ENCODE data around the gene RAPGEF4. TPM values are rescaled to one million over a fixed set of nuclear protein-coding genes. Genes with fewer than 3 reads are reported as not detected.

RAPGEF4 gene
- total RNA-seq, 4 donors from 2014 or later: 3.6 to 12.0 (median 6.7) TPM

DNA sequence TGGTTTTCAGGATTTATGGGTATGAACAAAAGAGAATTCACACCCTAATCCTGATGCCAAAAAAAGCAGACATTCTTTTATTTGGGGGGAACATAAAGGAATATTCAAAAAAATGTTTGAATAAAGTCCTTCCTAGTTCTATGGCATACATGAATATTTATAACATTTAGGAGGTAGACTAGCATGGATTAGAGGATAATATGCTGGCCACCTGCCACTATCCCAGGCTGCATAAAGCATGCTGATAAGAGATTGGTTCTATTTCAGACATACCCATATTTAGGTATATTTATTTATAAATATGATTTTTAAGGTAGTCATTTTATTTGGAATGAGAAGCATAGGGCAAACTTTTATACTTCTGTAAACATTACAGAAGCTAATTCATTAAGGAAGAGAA is 305.1 kb downstream of the RAPGEF4 start:
- Histone ChIP-seq H3K27me3 (no peaks in the 10 kb centered on the region), H3K4me3 (no peak overlapping the region), H3K9me3 (no peaks in the 10 kb centered on the region), H3K27ac (no peak overlapping the region), H3K36me3 (no peaks in the 10 kb centered on the region), H3K4me1 (no peaks in the 10 kb centered on the region)
- DNase-seq (ENCODE audit: low spot score in 2 of 2): no peak
- TF ChIP-seq POLR2A (IDR thresholded peaks at IDR 0.05): no peak
- TF ChIP-seq, protein P1, sequence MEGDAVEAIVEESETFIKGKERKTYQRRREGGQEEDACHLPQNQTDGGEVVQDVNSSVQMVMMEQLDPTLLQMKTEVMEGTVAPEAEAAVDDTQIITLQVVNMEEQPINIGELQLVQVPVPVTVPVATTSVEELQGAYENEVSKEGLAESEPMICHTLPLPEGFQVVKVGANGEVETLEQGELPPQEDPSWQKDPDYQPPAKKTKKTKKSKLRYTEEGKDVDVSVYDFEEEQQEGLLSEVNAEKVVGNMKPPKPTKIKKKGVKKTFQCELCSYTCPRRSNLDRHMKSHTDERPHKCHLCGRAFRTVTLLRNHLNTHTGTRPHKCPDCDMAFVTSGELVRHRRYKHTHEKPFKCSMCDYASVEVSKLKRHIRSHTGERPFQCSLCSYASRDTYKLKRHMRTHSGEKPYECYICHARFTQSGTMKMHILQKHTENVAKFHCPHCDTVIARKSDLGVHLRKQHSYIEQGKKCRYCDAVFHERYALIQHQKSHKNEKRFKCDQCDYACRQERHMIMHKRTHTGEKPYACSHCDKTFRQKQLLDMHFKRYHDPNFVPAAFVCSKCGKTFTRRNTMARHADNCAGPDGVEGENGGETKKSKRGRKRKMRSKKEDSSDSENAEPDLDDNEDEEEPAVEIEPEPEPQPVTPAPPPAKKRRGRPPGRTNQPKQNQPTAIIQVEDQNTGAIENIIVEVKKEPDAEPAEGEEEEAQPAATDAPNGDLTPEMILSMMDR (IDR thresholded peaks at IDR 0.05): no peak
- no peak for TF ChIP-seq EP300 (IDR thresholded peaks at IDR 0.05)

DNA sequence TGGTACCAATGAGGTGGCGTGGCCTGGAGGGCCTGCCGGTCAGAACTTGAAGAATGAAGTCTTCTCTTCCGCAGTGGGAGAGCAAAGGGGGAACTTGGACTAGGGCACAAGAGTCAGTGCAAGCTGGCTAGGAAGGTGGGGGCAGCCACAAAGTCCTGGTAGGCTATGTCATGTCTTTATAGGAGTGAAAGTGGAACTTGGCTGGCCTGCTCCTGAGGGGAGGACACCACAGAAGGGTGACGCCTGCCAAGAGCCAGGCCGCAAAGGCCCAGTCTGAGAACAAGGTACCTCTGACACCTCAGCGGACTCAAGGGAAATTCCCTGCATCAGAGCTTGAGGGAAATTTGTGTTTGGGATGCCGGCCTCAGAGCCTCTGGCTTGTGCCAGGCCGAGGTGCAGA is 307.8 kb downstream of the RAPGEF4 start:
- no peaks in the 10 kb centered on the region for H3K9me3 ChIP-seq
- peaks cover 0 to 5% (median 1%) of the 10 kb centered on the region in 4 donors for H3K4me1 ChIP-seq
- 85 to 91% methylated on average over 8 of the region's 8 CpGs for WGBS, 2 donors
- no peak for DNase-seq (ENCODE audit: low spot score in 2 of 2)
- H3K4me3 ChIP-seq: no peak overlapping the region
- H3K27me3 ChIP-seq: no peaks in the 10 kb centered on the region
- peak in 1 of 2 donors; percentile 12 for TF ChIP-seq EP300 (IDR thresholded peaks at IDR 0.05)
- TF ChIP-seq, protein P1 (IDR thresholded peaks at IDR 0.05): no peak
- H3K36me3 ChIP-seq: no peaks in the 10 kb centered on the region
- H3K27ac ChIP-seq: no peak overlapping the region

DNA sequence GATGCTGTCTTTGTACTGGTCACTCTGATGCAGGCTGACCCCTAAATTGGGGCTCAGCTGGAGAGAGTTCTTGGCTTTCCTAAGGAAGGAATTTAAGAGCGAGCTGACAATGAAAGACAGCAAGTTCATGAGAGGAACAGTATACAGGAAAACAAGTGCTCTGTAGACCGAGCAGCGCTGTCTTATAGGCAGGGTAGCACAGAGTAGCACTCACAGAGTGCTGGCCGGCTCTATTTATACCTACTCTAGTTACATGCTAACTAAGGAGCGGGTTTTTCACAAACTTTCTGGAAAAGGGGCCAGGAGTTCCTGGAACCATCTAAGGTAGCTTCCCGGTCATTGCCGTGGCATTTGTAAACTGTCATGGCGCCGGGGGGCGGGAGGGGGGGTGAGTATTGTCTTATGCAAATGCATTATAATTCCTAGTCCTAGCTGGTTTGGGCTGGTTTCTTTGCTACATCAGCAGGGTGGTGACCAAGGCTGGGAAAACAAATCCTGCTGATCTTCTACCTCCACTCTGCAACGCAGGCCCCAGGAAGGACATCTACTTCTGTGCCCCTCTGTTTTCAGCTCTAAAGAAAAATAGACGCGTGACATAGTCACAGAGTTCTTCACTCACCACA is 308.4 kb downstream of the RAPGEF4 start:
- no peak for DNase-seq (ENCODE audit: low spot score in 2 of 2)
- TF ChIP-seq POLR2A (IDR thresholded peaks at IDR 0.05): no peak
- TF ChIP-seq, protein P1 (IDR thresholded peaks at IDR 0.05): no peak
- no peak overlapping the region for H3K4me3 ChIP-seq
- no peaks in the 10 kb centered on the region for H3K36me3 ChIP-seq
- no peaks in the 10 kb centered on the region for H3K27me3 ChIP-seq
- peaks cover 0 to 7% (median 3%) of the 10 kb centered on the region in 4 donors for H3K4me1 ChIP-seq
- 95 to 96% methylated on average over 8 to 13 of the region's 13 CpGs for WGBS, 2 donors
- H3K9me3 ChIP-seq: no peaks in the 10 kb centered on the region
- H3K27ac ChIP-seq: no peak overlapping the region

DNA sequence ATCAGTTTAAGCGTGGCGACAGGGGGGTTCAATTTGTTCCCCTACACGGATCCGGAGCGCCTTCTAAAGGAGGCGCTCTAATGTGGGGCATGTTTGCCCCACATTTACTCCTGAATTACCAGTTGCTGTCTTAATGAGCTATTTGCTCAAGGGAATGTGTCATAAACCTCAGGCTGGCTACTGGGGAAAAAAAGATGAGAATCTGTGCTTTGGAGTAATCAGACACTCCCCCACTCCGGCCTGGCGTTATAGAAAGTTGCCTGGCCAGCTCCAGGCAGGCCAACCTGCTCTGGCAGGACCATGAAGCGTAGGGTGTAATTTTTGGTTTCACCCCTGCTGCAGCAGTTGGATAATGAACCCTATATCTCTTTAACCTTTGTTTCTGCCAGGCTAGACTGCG is 309.0 kb downstream of the RAPGEF4 start:
- Histone ChIP-seq H3K4me1 (peaks cover 0 to 13% (median 4%) of the 10 kb centered on the region in 4 donors), H3K9me3 (no peaks in the 10 kb centered on the region), H3K27ac (no peak overlapping the region), H3K36me3 (no peaks in the 10 kb centered on the region), H3K27me3 (no peaks in the 10 kb centered on the region), H3K4me3 (no peak overlapping the region)
- WGBS, 2 donors: 86 to 92% methylated on average over 10 of the region's 10 CpGs
- no peak for DNase-seq (ENCODE audit: low spot score in 2 of 2)
- TF ChIP-seq, protein P1 (IDR thresholded peaks at IDR 0.05): no peak
- TF ChIP-seq POLR2A (IDR thresholded peaks at IDR 0.05): no peak

DNA sequence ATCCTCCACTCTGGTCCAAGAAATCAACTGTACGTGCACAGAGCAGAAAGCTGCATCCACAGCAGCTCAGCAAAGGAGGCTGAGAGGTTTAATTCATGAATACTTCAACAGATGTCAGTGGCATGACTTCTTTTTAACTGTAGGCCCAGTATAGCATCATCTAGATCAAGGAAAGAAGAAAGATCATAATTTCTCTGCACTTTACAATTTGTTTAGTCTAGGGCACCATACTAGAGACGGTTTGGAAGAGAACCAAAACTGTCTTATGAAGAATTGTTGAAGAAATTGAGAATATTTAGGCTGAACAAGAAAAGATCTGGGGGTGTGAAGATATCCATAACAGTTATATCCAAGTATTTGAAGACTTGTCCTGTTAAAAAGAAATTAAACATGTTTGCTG is 309.5 kb downstream of the RAPGEF4 start:
- Histone ChIP-seq H3K4me3 (no peak overlapping the region), H3K27ac (no peak overlapping the region), H3K9me3 (no peaks in the 10 kb centered on the region), H3K36me3 (no peaks in the 10 kb centered on the region), H3K4me1 (peaks cover 0 to 14% (median 6%) of the 10 kb centered on the region in 4 donors), H3K27me3 (no peaks in the 10 kb centered on the region)
- 87% methylated on average over 2 of the region's 2 CpGs for WGBS, 2 donors
- TF ChIP-seq, protein P1 (IDR thresholded peaks at IDR 0.05): no peak
- DNase-seq (ENCODE audit: low spot score in 2 of 2): no peak

All from tibial nerve (tissue), 4 donors.